A673 (cell line): ENCODE data around the gene HRH3. TPM values are rescaled to one million over a fixed set of nuclear protein-coding genes. Genes with fewer than 3 reads are reported as not detected.

Experiments used
- Bru-seq: library from RNA; stranded (reverse); fragments of 400-500 nt; gene quantifications from one replicate; lab custom pipeline; 2021; lab: Mats Ljungman, UMichigan
- BruChase-seq, 2 experiments: library from RNA; stranded (reverse); fragments of 400-500 nt; gene quantifications; one replicate each; lab custom pipeline; 2021; lab: Mats Ljungman, UMichigan
- BruUV-seq: library from RNA; stranded (reverse); fragments of 400-500 nt; replicated peaks from 2 replicates; lab custom pipeline; 2021; lab: Mats Ljungman, UMichigan
- CTCF ChIA-PET: fragments of 300-600 bp; sonication (Branson Sonifier 250); formaldehyde crosslinking; loops from one replicate; lab custom pipeline; 2022; ENCODE audit warnings: antibody characterized with exemption; lab: Charles Lee
- POLR2A ChIA-PET: fragments of 300-600 bp; sonication (Branson Sonifier 250); formaldehyde crosslinking; loops from one replicate; lab custom pipeline; 2022; ENCODE audit warnings: antibody characterized with exemption; ENCODE audit not compliant: low non-redundant PET; lab: Charles Lee
- DNase-seq: peaks from one replicate; pipeline ENCODE4 v3.0.0-alpha.2; 2015; ENCODE audit warnings: low spot score
- H3K27ac ChIP-seq: fragments of 200-600 bp; sonication (generic); 2 replicates; pipeline ENCODE4 v1.5.1; 2016; ENCODE audit warnings: mixed run types, low read depth, mild to moderate bottlenecking, mixed read lengths, antibody characterized with exemption, low read length; ENCODE audit not compliant: poor library complexity, severe bottlenecking
- H3K27me3 ChIP-seq: fragments of 200-600 bp; sonication (generic); replicated peaks from 2 replicates; pipeline ENCODE4 v1.6.1; 2017; ENCODE audit warnings: mixed run types, low read depth, mild to moderate bottlenecking, mixed read lengths, antibody characterized with exemption, low read length; ENCODE audit not compliant: insufficient read depth, poor library complexity
- H3K36me3 ChIP-seq: fragments of 200-600 bp; sonication (generic); 2 replicates; pipeline ENCODE4 v1.6.1; 2016; ENCODE audit warnings: mixed run types, mild to moderate bottlenecking, mixed read lengths, antibody characterized with exemption, low read length; ENCODE audit not compliant: insufficient read depth, poor library complexity, severe bottlenecking
- H3K4me1 ChIP-seq: fragments of 200-600 bp; sonication (generic); 2 replicates; pipeline ENCODE4 v1.6.1; 2017; ENCODE audit warnings: mixed run types, mild to moderate bottlenecking, mixed read lengths, antibody characterized with exemption, low read length; ENCODE audit not compliant: insufficient read depth, poor library complexity, severe bottlenecking
- H3K4me3 ChIP-seq: fragments of 200-600 bp; sonication (generic); 2 replicates; pipeline ENCODE4 v1.5.1; 2016; ENCODE audit warnings: low read depth, mixed run types, mild to moderate bottlenecking, mixed read lengths, low read length; ENCODE audit not compliant: poor library complexity, severe bottlenecking
- H3K9me3 ChIP-seq: fragments of 200-600 bp; sonication (generic); 2 replicates; pipeline ENCODE4 v1.6.1; 2016; ENCODE audit warnings: mixed run types, low read depth, mild to moderate bottlenecking, mixed read lengths, antibody characterized with exemption, low read length; ENCODE audit not compliant: poor library complexity, severe bottlenecking
- CTCF ChIP-seq: fragments of 300-800, 200-600 bp; sonication (generic); conservative IDR thresholded peaks from 2 replicates; pipeline ENCODE4 v1.5.1; 2017; ENCODE audit warnings: low read depth, mild to moderate bottlenecking, antibody characterized with exemption, low read length, moderate library complexity, mixed read lengths
- EZH2 ChIP-seq: fragments of 200-600 bp; sonication (generic); IDR thresholded peaks from 2 replicates; pipeline ENCODE4 v1.6.1; 2017; ENCODE audit warnings: borderline replicate concordance, low read depth, mild to moderate bottlenecking, mixed read lengths, antibody characterized with exemption, low read length; ENCODE audit not compliant: poor library complexity, severe bottlenecking
- intact Hi-C: fragments of 100-400 bp; cut with micrococcal nuclease; formaldehyde crosslinking; loops from one replicate; pipeline ENCODE4 v1.10.0; 2022; ENCODE audit not compliant: unreplicated experiment
- long read RNA-seq: library from polyadenylated mRNA; stranded (forward); transcript quantifications from one replicate; pipeline ENCODE4 v2.0.0, GENCODE V29; 2022
- total RNA-seq: library from RNA; stranded (reverse); gene quantifications from 2 replicates; pipeline ENCODE4 v1.2.3, GENCODE V29; 2021

HRH3 gene
- 0.22 TPM in 1 of 2 replicates, not detected in the other for total RNA-seq
- Bru-seq, nascent RNA: not detected
- percentile 12 among the genes with signal in this experiment for BruChase-seq, experiment 1, labeled RNA remaining after a 2-hour chase
- not detected for BruChase-seq, experiment 2, labeled RNA remaining after a 6-hour chase
- long read RNA-seq, partial matches to known transcripts: 0 of 1 reads
- long read RNA-seq, other reads (novel, unspliced or antisense): 0 of 1 reads

GRCh38 chr20:62219992-62220665, at the start of gene HRH3:
HRH3 (minus strand) TSS chr20:62220278; CDS start chr20:62219970, 308 bp downstream.
- Histone ChIP-seq H3K9me3 (no peaks in the 10 kb centered on the region), H3K27ac (no peak within 1 kb of the TSS), H3K4me1 (peaks cover 5% of the 10 kb centered on the region), H3K4me3 (no peak within 1 kb of the TSS), H3K36me3 (no peaks in the 10 kb centered on the region), H3K27me3 (peaks cover 94% of the 10 kb centered on the region)
- POLR2A ChIA-PET: no interaction called here
- no TSS peak for BruUV-seq
- TF ChIP-seq EZH2 (no peak), CTCF (no peak)
- peak; percentile 60 for DNase-seq
- CTCF ChIA-PET: no interaction called here
- intact Hi-C loops: no loop called here

GRCh38 chr20:62269871-62270270, 49.8 kb upstream of the HRH3 start:
- DNase-seq: no peak
- Histone ChIP-seq H3K36me3 (peaks cover 10% of the 10 kb centered on the region), H3K4me1 (no peaks in the 10 kb centered on the region), H3K27me3 (no peaks in the 10 kb centered on the region), H3K4me3 (no peak overlapping the region), H3K9me3 (no peaks in the 10 kb centered on the region), H3K27ac (no peak overlapping the region)
- TF ChIP-seq CTCF (no peak), EZH2 (no peak)
- CTCF ChIA-PET: no interaction called here
- BruUV-seq: no TSS peak
- intact Hi-C loops: no loop called here
- POLR2A ChIA-PET: no interaction called here

- no peak overlapping the region for H3K27ac ChIP-seq
- no peaks in the 10 kb centered on the region for H3K27me3 ChIP-seq
- BruUV-seq: no TSS peak
- peaks cover 10% of the 10 kb centered on the region for H3K36me3 ChIP-seq
- DNase-seq: no peak
- H3K9me3 ChIP-seq: no peaks in the 10 kb centered on the region
- CTCF ChIA-PET: no interaction called here
- POLR2A ChIA-PET: no interaction called here
- TF ChIP-seq EZH2: no peak
- H3K4me3 ChIP-seq: no peak overlapping the region
- H3K4me1 ChIP-seq: no peaks in the 10 kb centered on the region
- intact Hi-C loops: no loop called here
Measured at GRCh38 chr20:62269378-62269777, 49.3 kb upstream of the HRH3 start.
